GM21360 (cell line): ENCODE data around the gene DNAJC17.

Source experiments
- ATAC-seq: cut with Tn5 transposase; IDR thresholded peaks from one replicate; pipeline ENCODE4 v1.9.1; 2021; ENCODE audit warnings: mild to moderate bottlenecking, moderate library complexity; ENCODE audit not compliant: unreplicated experiment

DNAJC17 gene

GRCh38 chr15:40746916-40747418 lies 60.3 kb downstream of the DNAJC17 start:
- ATAC-seq: no peak

- no peak for ATAC-seq
These were observed 62.5 kb downstream of the DNAJC17 start for GRCh38 chr15:40744815-40745152.

- no peak for ATAC-seq
These were observed 63.1 kb downstream of the DNAJC17 start for GRCh38 chr15:40743921-40744814.

- ATAC-seq: no peak
These were observed 63.8 kb downstream of the DNAJC17 start for GRCh38 chr15:40743485-40743901.

GRCh38 chr15:40739854-40740253 lies 67.4 kb downstream of the DNAJC17 start:
- ATAC-seq: no peak

GRCh38 chr15:40739047-40739446 lies 68.2 kb downstream of the DNAJC17 start:
- no peak for ATAC-seq

GRCh38 chr15:40737048-40737447 lies 70.2 kb downstream of the DNAJC17 start:
- no peak for ATAC-seq

- ATAC-seq: no peak
These were observed 70.7 kb downstream of the DNAJC17 start for GRCh38 chr15:40736575-40736974.

GRCh38 chr15:40731034-40731433 lies 76.2 kb downstream of the DNAJC17 start:
- no peak for ATAC-seq

- ATAC-seq: no peak
These were observed 83.4 kb downstream of the DNAJC17 start for GRCh38 chr15:40723919-40724318.

GRCh38 chr15:40722934-40723333 lies 84.3 kb downstream of the DNAJC17 start:
- ATAC-seq: no peak

GRCh38 chr15:40722354-40722753 lies 84.9 kb downstream of the DNAJC17 start:
- no peak for ATAC-seq

- no peak for ATAC-seq
These were observed 85.6 kb downstream of the DNAJC17 start for GRCh38 chr15:40721701-40722100.

- no peak for ATAC-seq
These were observed 91.1 kb downstream of the DNAJC17 start for GRCh38 chr15:40716165-40716564.
